SK-N-SH (cell line): Measurements from ENCODE around the gene DCTN4. TPM values are rescaled to one million over a fixed set of nuclear protein-coding genes. Genes with fewer than 3 reads are reported as not detected.
A peak's percentile ranks its signal among the peaks of the same experiment; 100 is the strongest.

Experiments
- CTCF ChIA-PET: fragments of 300-600, 350-600 bp; formaldehyde crosslinking; extraction: SDS; loops from one replicate; lab custom pipeline; 2021; lab: Yijun Ruan, JAX
- POLR2A ChIA-PET: fragments of 350-600 bp; sonication (Branson Sonifier 250); formaldehyde crosslinking; extraction: SDS; loops from one replicate; lab custom pipeline; 2020; ENCODE audit warnings: antibody characterized with exemption, inconsistent platforms; lab: Yijun Ruan, JAX
- DNase-seq: peaks from one replicate; pipeline ENCODE4 v3.0.0; 2012
- H2AFZ ChIP-seq: fragments of 200-600 bp; sonication (generic); 2 replicates; pipeline ENCODE4 v1.8.1; 2016; ENCODE audit warnings: antibody characterized with exemption, mild to moderate bottlenecking, low read depth
- H3F3A ChIP-seq: fragments of 200-600 bp; sonication (generic); replicated peaks from 2 replicates; pipeline ENCODE3; 2016; ENCODE audit warnings: antibody characterized with exemption, mild to moderate bottlenecking; ENCODE audit not compliant: insufficient read depth
- H3K27ac ChIP-seq, 2 experiments: fragments of 200-500 bp in 1 of 2; fragments of 200-600 bp in 1 of 2; sonication (Bioruptor generic) in 1 of 2; sonication (generic), shearing (Covaris generic) in 1 of 2; 2 replicates each; pipeline versions ENCODE4 v1.5.1 to v1.6.1; 2014 to 2016; ENCODE audit warnings: low read depth in 2 of 2, inconsistent platforms in 1 of 2, low read length in 1 of 2, mild to moderate bottlenecking in 1 of 2, mixed read lengths in 1 of 2
- H3K27me3 ChIP-seq: fragments of 200-600 bp; sonication (generic), shearing (Covaris generic); 2 replicates; pipeline ENCODE4 v1.6.1; 2016; ENCODE audit warnings: mixed run types; ENCODE audit not compliant: insufficient read depth
- H3K36me3 ChIP-seq, 2 experiments: fragments of 200-500 bp in 1 of 2; fragments of 200-600 bp in 1 of 2; sonication (Bioruptor generic) in 1 of 2; sonication (generic) in 1 of 2; replicated peaks in 1 of 2; 2 replicates each; pipeline versions ENCODE3 to v1.5.1; 2014 to 2016; ENCODE audit warnings: low read length in 1 of 2, mild to moderate bottlenecking in 1 of 2; ENCODE audit not compliant: insufficient read depth in 2 of 2, control insufficient read depth in 1 of 2
- H3K4me1 ChIP-seq, 2 experiments: fragments of 200-500 bp in 1 of 2; fragments of 200-600 bp in 1 of 2; sonication (Bioruptor generic) in 1 of 2; sonication (generic), shearing (Covaris generic) in 1 of 2; 2 replicates each; pipeline versions ENCODE4 v1.5.1 to v1.6.1; 2014 to 2016; ENCODE audit warnings: low read depth in 1 of 2, low read length in 1 of 2, mixed run types in 1 of 2; ENCODE audit not compliant: insufficient read depth in 2 of 2, control insufficient read depth in 1 of 2
- H3K4me2 ChIP-seq: fragments of 200-600 bp; sonication (generic), shearing (Covaris generic); 2 replicates; pipeline ENCODE4 v1.6.1; 2017; ENCODE audit warnings: mixed run types
- H3K4me3 ChIP-seq, 2 experiments: fragments of 200-500 bp in 1 of 2; fragments of 200-600 bp in 1 of 2; sonication (Bioruptor generic) in 1 of 2; sonication (generic), shearing (Covaris generic) in 1 of 2; 2 replicates each; pipeline versions ENCODE4 v1.5.1 to v1.8.1; 2014 to 2016; ENCODE audit warnings: low read depth in 2 of 2, inconsistent platforms in 1 of 2, low read length in 1 of 2, mild to moderate bottlenecking in 1 of 2, mixed read lengths in 1 of 2, moderate library complexity in 1 of 2
- H3K79me2 ChIP-seq: fragments of 200-600 bp; sonication (generic); 2 replicates; pipeline ENCODE4 v1.8.1; 2017; ENCODE audit warnings: mild to moderate bottlenecking; ENCODE audit not compliant: insufficient read depth
- H3K9ac ChIP-seq: fragments of 200-600 bp; sonication (generic); 2 replicates; pipeline ENCODE4 v1.6.1; 2017; ENCODE audit warnings: mixed run types
- H3K9me2 ChIP-seq: fragments of 200-600 bp; sonication (generic); 2 replicates; pipeline ENCODE4 v1.6.1; 2017; ENCODE audit warnings: mixed run types
- H3K9me3 ChIP-seq: fragments of 200-600 bp; sonication (generic); 2 replicates; pipeline ENCODE4 v1.6.1; 2017; ENCODE audit warnings: mixed run types, mild to moderate bottlenecking, moderate library complexity
- H4K20me1 ChIP-seq: fragments of 200-600 bp; sonication (generic); 2 replicates; pipeline ENCODE4 v1.6.1; 2017; ENCODE audit warnings: mild to moderate bottlenecking, mixed run types; ENCODE audit not compliant: insufficient read depth
- CHD2 ChIP-seq: fragments of 150-350 bp; IDR thresholded peaks from 2 replicates; pipeline ENCODE4 v1.6.1; 2018; ENCODE audit warnings: low read length; ENCODE audit not compliant: partially characterized antibody
- CTCF ChIP-seq: fragments of 200-600 bp; sonication (generic); IDR thresholded peaks from 2 replicates; pipeline ENCODE4 v1.6.1; 2017; ENCODE audit warnings: antibody characterized with exemption, mild to moderate bottlenecking, moderate library complexity
- ELF1 ChIP-seq: IDR thresholded peaks from 2 replicates; pipeline ENCODE4 v1.4.0; 2012
- EZH2phosphoT487 ChIP-seq: fragments of 200-600 bp; sonication (generic); IDR thresholded peaks from 2 replicates; pipeline ENCODE4 v1.6.1; 2017; ENCODE audit warnings: low read depth, mixed run types, mild to moderate bottlenecking, antibody characterized with exemption, moderate library complexity, borderline replicate concordance
- FOSL2 ChIP-seq: IDR thresholded peaks from 2 replicates; pipeline ENCODE4 v1.4.0; 2012; ENCODE audit warnings: low read depth, mild to moderate bottlenecking, moderate library complexity, borderline replicate concordance
- FOXJ3 ChIP-seq: sonication (generic); formaldehyde crosslinking; IDR thresholded peaks from 2 replicates; pipeline ENCODE4 v1.5.1; 2020; ENCODE audit warnings: mild to moderate bottlenecking, missing genetic modification reagents
- MEF2A ChIP-seq: IDR thresholded peaks from 2 replicates; pipeline ENCODE4 v1.4.0; 2012; ENCODE audit warnings: low read depth, borderline replicate concordance
- NRF1 ChIP-seq: IDR thresholded peaks from 2 replicates; pipeline ENCODE4 v1.6.1; 2012; ENCODE audit warnings: low read depth, mild to moderate bottlenecking, low read length
- POLR2AphosphoS5 ChIP-seq: IDR thresholded peaks from 2 replicates; pipeline ENCODE4 v1.6.1; 2012; ENCODE audit warnings: low read depth, low read length
- RAD21 ChIP-seq: IDR thresholded peaks from 2 replicates; pipeline ENCODE4 v1.6.1; 2012; ENCODE audit warnings: mild to moderate bottlenecking, low read length
- RCOR1 ChIP-seq: fragments of 150-350 bp; IDR thresholded peaks from 2 replicates; pipeline ENCODE4 v1.6.1; 2017; ENCODE audit warnings: antibody characterized with exemption, low read length
- RXRA ChIP-seq: IDR thresholded peaks from 2 replicates; pipeline ENCODE4 v1.4.0; 2012; ENCODE audit warnings: low read depth, mild to moderate bottlenecking, borderline replicate concordance
- SIN3A ChIP-seq: IDR thresholded peaks from 2 replicates; pipeline ENCODE4 v1.6.1; 2012; ENCODE audit warnings: low read depth, mild to moderate bottlenecking, low read length, moderate library complexity, borderline replicate concordance
- TAF1 ChIP-seq: IDR thresholded peaks from 2 replicates; pipeline ENCODE4 v1.6.1; 2012; ENCODE audit warnings: low read depth, mild to moderate bottlenecking, low read length, moderate library complexity, borderline replicate concordance
- USF2 ChIP-seq: fragments of 150-350 bp; IDR thresholded peaks from 2 replicates; pipeline ENCODE4 v1.6.1; 2017; ENCODE audit warnings: antibody characterized with exemption, low read length, low read depth, borderline replicate concordance
- ZBTB33 ChIP-seq: IDR thresholded peaks from 2 replicates; pipeline ENCODE4 v1.4.0; 2012; ENCODE audit warnings: low read depth, borderline replicate concordance
- WGBS: methylation state at CpG from one replicate; pipeline ENCODE4 v1.1.6; 2017; ENCODE audit warnings: low lambda C conversion rate; 5-methylcytosine and 5-hydroxymethylcytosine counted together
- polyA plus RNA-seq, 3 experiments: library from polyadenylated mRNA; depleted of rRNA; stranded (reverse); fragments of >200 nt; gene quantifications; 2 replicates each; pipeline ENCODE4 v1.2.3, GENCODE V29; 2012
- TF ChIP-seq, protein P1 (sequence below): fragments of 150-350 bp; IDR thresholded peaks from 2 replicates; pipeline ENCODE4 v1.6.1; 2016; ENCODE audit warnings: mild to moderate bottlenecking, low read depth, low read length
- TF ChIP-seq, protein P2 (sequence below): IDR thresholded peaks from 2 replicates; pipeline ENCODE4 v1.6.1; 2012; ENCODE audit warnings: mild to moderate bottlenecking, low read depth, low read length, moderate library complexity
- TF ChIP-seq, protein P3 (sequence below): IDR thresholded peaks from 2 replicates; pipeline ENCODE4 v1.4.0; 2012; ENCODE audit warnings: low read depth
- TF ChIP-seq, protein P4 (sequence below): IDR thresholded peaks from 2 replicates; pipeline ENCODE4 v1.4.0; 2012; ENCODE audit warnings: low read depth, borderline replicate concordance

DCTN4 gene
- polyA plus RNA-seq, 1 of the 3 experiments (the other 2 are of a cell fraction): 22.8 TPM

- 40% methylated on average over 7 of the region's 7 CpGs for WGBS
- Histone ChIP-seq H3K27me3 (no peaks in the 10 kb centered on the region), H3K9me3 (no peaks in the 10 kb centered on the region; the same call in 1 of the 2 replicates), H3F3A (peaks cover 34% of the 10 kb centered on the region), H2AFZ (peak overlapping the region; percentile 68), H4K20me1 (no peaks in the 10 kb centered on the region), H3K4me2 (peak overlapping the region; percentile 80), H3K4me3 (peak overlapping the region in 1 of 2 experiments; percentile 43; a peak in 3 of 4 replicates), H3K9ac (peak overlapping the region; percentile 63), H3K4me1 (peaks cover 14 to 46% of the 10 kb centered on the region in 2 experiments), H3K36me3 (peaks cover 0 to 13% of the 10 kb centered on the region in 2 experiments), H3K27ac (peak overlapping the region; percentile 76 to 94), H3K79me2 (peaks cover 71% of the 10 kb centered on the region), H3K9me2 (no peaks in the 10 kb centered on the region)
- POLR2A ChIA-PET: interaction anchor here (0.6 kb wide), 1 partner anchor 100 kb away, joined by 3 read pairs; no protein-coding TSS in a partner anchor
- no peak for DNase-seq
- CTCF ChIA-PET: interaction anchor here (0.6 to 2.6 kb wide), 6 partner anchors 10 to 236 kb away, joined by 3 to 11 read pairs (median 4); partner anchors contain the start of genes IRGM and SMIM3
- TF ChIP-seq ZBTB33 (no peak), ELF1 (no peak), POLR2AphosphoS5 (peak; percentile 73), RCOR1 (no peak), RAD21 (no peak), CHD2 (no peak), FOXJ3 (no peak), FOSL2 (peak; percentile 90), MEF2A (peak; percentile 47; the same call in 1 of the 2 replicates), CTCF (no peak), NRF1 (no peak), USF2 (no peak), SIN3A (peak; percentile 69; the same call in 1 of the 2 replicates), EZH2phosphoT487 (no peak), RXRA (peak; percentile 78; the same call in 1 of the 2 replicates), TAF1 (no peak; the same call in 1 of the 2 replicates)
- TF ChIP-seq, protein P1, sequence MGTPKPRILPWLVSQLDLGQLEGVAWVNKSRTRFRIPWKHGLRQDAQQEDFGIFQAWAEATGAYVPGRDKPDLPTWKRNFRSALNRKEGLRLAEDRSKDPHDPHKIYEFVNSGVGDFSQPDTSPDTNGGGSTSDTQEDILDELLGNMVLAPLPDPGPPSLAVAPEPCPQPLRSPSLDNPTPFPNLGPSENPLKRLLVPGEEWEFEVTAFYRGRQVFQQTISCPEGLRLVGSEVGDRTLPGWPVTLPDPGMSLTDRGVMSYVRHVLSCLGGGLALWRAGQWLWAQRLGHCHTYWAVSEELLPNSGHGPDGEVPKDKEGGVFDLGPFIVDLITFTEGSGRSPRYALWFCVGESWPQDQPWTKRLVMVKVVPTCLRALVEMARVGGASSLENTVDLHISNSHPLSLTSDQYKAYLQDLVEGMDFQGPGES: no peak
- TF ChIP-seq, protein P2, sequence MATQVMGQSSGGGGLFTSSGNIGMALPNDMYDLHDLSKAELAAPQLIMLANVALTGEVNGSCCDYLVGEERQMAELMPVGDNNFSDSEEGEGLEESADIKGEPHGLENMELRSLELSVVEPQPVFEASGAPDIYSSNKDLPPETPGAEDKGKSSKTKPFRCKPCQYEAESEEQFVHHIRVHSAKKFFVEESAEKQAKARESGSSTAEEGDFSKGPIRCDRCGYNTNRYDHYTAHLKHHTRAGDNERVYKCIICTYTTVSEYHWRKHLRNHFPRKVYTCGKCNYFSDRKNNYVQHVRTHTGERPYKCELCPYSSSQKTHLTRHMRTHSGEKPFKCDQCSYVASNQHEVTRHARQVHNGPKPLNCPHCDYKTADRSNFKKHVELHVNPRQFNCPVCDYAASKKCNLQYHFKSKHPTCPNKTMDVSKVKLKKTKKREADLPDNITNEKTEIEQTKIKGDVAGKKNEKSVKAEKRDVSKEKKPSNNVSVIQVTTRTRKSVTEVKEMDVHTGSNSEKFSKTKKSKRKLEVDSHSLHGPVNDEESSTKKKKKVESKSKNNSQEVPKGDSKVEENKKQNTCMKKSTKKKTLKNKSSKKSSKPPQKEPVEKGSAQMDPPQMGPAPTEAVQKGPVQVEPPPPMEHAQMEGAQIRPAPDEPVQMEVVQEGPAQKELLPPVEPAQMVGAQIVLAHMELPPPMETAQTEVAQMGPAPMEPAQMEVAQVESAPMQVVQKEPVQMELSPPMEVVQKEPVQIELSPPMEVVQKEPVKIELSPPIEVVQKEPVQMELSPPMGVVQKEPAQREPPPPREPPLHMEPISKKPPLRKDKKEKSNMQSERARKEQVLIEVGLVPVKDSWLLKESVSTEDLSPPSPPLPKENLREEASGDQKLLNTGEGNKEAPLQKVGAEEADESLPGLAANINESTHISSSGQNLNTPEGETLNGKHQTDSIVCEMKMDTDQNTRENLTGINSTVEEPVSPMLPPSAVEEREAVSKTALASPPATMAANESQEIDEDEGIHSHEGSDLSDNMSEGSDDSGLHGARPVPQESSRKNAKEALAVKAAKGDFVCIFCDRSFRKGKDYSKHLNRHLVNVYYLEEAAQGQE: no peak
- TF ChIP-seq, protein P3, sequence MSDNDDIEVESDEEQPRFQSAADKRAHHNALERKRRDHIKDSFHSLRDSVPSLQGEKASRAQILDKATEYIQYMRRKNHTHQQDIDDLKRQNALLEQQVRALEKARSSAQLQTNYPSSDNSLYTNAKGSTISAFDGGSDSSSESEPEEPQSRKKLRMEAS: peak; percentile 70
- TF ChIP-seq, protein P4, sequence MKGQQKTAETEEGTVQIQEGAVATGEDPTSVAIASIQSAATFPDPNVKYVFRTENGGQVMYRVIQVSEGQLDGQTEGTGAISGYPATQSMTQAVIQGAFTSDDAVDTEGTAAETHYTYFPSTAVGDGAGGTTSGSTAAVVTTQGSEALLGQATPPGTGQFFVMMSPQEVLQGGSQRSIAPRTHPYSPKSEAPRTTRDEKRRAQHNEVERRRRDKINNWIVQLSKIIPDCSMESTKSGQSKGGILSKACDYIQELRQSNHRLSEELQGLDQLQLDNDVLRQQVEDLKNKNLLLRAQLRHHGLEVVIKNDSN: no peak
Measured at GRCh38 chr5:150789943-150790611, 31.3 kb upstream of the DCTN4 start.
